Measurements from ENCODE around the gene TSPAN31. TPM values are rescaled to one million over a fixed set of nuclear protein-coding genes. Genes with fewer than 3 reads are reported as not detected.

TSPAN31 gene
- total and polyA plus RNA-seq, 2 of the 8 experiments (the other 6 are each of a cell fraction or from before 2014, with no cell fraction given), result 15.8 to 31.4 TPM

GRCh38 chr12:57739387-57739786 lies 5.5 kb upstream of the TSPAN31 start:
- H3K18ac ChIP-seq (ENCODE audit: extremely low read depth, low read length), result no peak overlapping the region; the same call in 1 of the 2 replicates
- peaks cover 0 to 17% of the 10 kb centered on the region in 2 experiments for H4K20me1 ChIP-seq (replicated peaks in 1 of 2; ENCODE audit: control insufficient read depth in 1 of 2, insufficient read depth in 2 of 2, low read length in 2 of 2)
- H4K5ac ChIP-seq (ENCODE audit: insufficient read length, low read depth, low read length), result no peak overlapping the region
- no peak overlapping the region for H2AFZ ChIP-seq (ENCODE audit: low read length)
- H2BK12ac ChIP-seq (ENCODE audit: low read depth, low read length), result no peak overlapping the region
- H3K9me3 ChIP-seq (ENCODE audit: insufficient read depth in 2 of 2, low read depth in 1 of 2, low read length in 1 of 2), result no peaks in the 10 kb centered on the region; a peak in 1 of 4 replicates
- no peak overlapping the region for H3K56ac ChIP-seq (replicated peaks; ENCODE audit: insufficient read length, low read depth, low read length)
- FAIRE-seq (no peak), DNase-seq (ENCODE audit: low read depth in 1 of 2, low spot score in 2 of 2) (no peak)
- H2BK120ac ChIP-seq (replicated peaks; ENCODE audit: low read depth, low read length), result no peak overlapping the region
- H4K8ac ChIP-seq (ENCODE audit: extremely low read depth, insufficient read depth, low read length), result no peak overlapping the region
- 24% methylated on average over 7 of the region's 7 CpGs; no CpG with 5 or more reads in 1 of the 2 experiments for WGBS, 2 experiments (ENCODE audit: extremely low coverage in 1 of 2, insufficient coverage in 1 of 2, insufficient read length in 1 of 2, insufficient replicate concordance in 2 of 2, low coverage in 1 of 2, low lambda C conversion rate in 2 of 2, missing lambda C conversion rate in 1 of 2)
- H3K23me2 ChIP-seq (ENCODE audit: low read depth, low read length), result peaks cover 2% of the 10 kb centered on the region; the same call in 1 of the 2 replicates
- ChIA-PET CTCF (ENCODE audit: partially characterized antibody) (interaction anchor here (0.6 to 11.2 kb wide), 6 partner anchors 16 to 265 kb away, joined by 3 to 149 read pairs (median 4); no protein-coding TSS in a partner anchor), POLR2A (ENCODE audit: partially characterized antibody) (interaction anchor here (0.7 to 5.2 kb wide), 7 partner anchors 11 to 130 kb away, joined by 3 to 59 read pairs (median 8); partner anchors contain the start of genes CDK4 and OS9)
- H3K79me2 ChIP-seq (ENCODE audit: control insufficient read depth in 1 of 2, insufficient read depth in 2 of 2, low read length in 2 of 2), result no peaks in the 10 kb centered on the region
- H2BK20ac ChIP-seq (ENCODE audit: low read length), result no peak overlapping the region
- H3K14ac ChIP-seq (ENCODE audit: insufficient read length), result no peak overlapping the region
- TF ChIP-seq SUZ12 (IDR thresholded peaks at IDR 0.05; ENCODE audit: low read length), result peak; percentile 55; the same call in 1 of the 2 replicates
- TF ChIP-seq RBBP5 (IDR thresholded peaks at IDR 0.05; ENCODE audit: borderline replicate concordance, low read depth, low read length), result no peak
- H3K4me3 ChIP-seq (ENCODE audit: extremely low read depth in 1 of 4, insufficient read depth in 2 of 4, low read depth in 3 of 4, low read length in 4 of 4), result peak overlapping the region in 2 of 4 experiments; percentile 13 to 76; a peak in 2 of 8 replicates
- no peaks in the 10 kb centered on the region for H3K79me1 ChIP-seq (ENCODE audit: low read depth, low read length)
- H3K4me1 ChIP-seq (replicated peaks in 1 of 4; ENCODE audit: control insufficient read depth in 3 of 4, insufficient read depth in 4 of 4, low read length in 3 of 4), result peaks cover 6 to 29% (median 12%) of the 10 kb centered on the region in 4 experiments; a peak in 6 of 7 replicates
- H3K9ac ChIP-seq (replicated peaks in 1 of 4; ENCODE audit: extremely low read depth in 1 of 4, low read depth in 3 of 4, low read length in 3 of 4), result no peak overlapping the region
- no peak overlapping the region for H3K23ac ChIP-seq (ENCODE audit: insufficient read length)
- H3K27me3 ChIP-seq (replicated peaks in 1 of 4; ENCODE audit: control insufficient read depth in 3 of 4, extremely low read depth in 1 of 4, insufficient read depth in 3 of 4, low read length in 3 of 4), result peaks cover 44 to 74% (median 69%) of the 10 kb centered on the region in 4 experiments
- peak overlapping the region; percentile 79 to 93 for H3K4me2 ChIP-seq (ENCODE audit: insufficient read depth in 1 of 2, low read depth in 2 of 2, low read length in 2 of 2)
- H3K36me3 ChIP-seq (ENCODE audit: control insufficient read depth in 2 of 4, insufficient read depth in 4 of 4, low read length in 3 of 4), result peaks cover 0 to 6% (median 0%) of the 10 kb centered on the region in 4 experiments; a peak in 1 of 8 replicates
- no peak overlapping the region for H3K27ac ChIP-seq (ENCODE audit: low read depth, low read length)
- H3K4ac ChIP-seq (replicated peaks; ENCODE audit: insufficient read length, low read depth, low read length), result no peak overlapping the region
- 0 out of 2 replicates have a peak overlapping the region, but pooled peaks have one; percentile 48 for H2BK15ac ChIP-seq (ENCODE audit: low read length)
- no peak overlapping the region for H2AK5ac ChIP-seq (ENCODE audit: low read depth, low read length)
- no peak overlapping the region for H2BK5ac ChIP-seq (ENCODE audit: low read depth, low read length)
- H4K91ac ChIP-seq (replicated peaks; ENCODE audit: insufficient read length, low read length), result no peak overlapping the region

Measured in H1 (cell line).